NB4 (cell line): Measurements from ENCODE around the gene ADAM17.
"Not testable (repeated sequence)": the region's sequence is repeated elsewhere in the genome, so short reads cannot be mapped to it uniquely, and the experiment has no call there.

Experiments used
- DNase-seq: peaks from one replicate; pipeline ENCODE4 v3.0.0; 2010; ENCODE audit warnings: low read depth
- H3K4me3 ChIP-seq: one replicate; pipeline ENCODE4 v1.5.1; 2011; ENCODE audit warnings: mild to moderate bottlenecking, low read depth, low read length, moderate library complexity
- MYC ChIP-seq: IDR thresholded peaks from 2 replicates; pipeline ENCODE4 v1.6.1; 2011; ENCODE audit warnings: low read depth, low read length
- POLR2A ChIP-seq: IDR thresholded peaks from 2 replicates; pipeline ENCODE4 v1.6.1; 2011; ENCODE audit warnings: mild to moderate bottlenecking; ENCODE audit not compliant: insufficient read length; ENCODE audit errors: extremely low read depth
- TF ChIP-seq, protein P1 (sequence below): IDR thresholded peaks from 2 replicates; pipeline ENCODE4 v1.6.1; 2011; ENCODE audit warnings: low read depth, low read length
- TF ChIP-seq, protein P2 (sequence below): IDR thresholded peaks from one replicate; pipeline ENCODE4 v1.5.1; 2012; ENCODE audit warnings: low read depth, low read length

ADAM17 gene

DNA sequence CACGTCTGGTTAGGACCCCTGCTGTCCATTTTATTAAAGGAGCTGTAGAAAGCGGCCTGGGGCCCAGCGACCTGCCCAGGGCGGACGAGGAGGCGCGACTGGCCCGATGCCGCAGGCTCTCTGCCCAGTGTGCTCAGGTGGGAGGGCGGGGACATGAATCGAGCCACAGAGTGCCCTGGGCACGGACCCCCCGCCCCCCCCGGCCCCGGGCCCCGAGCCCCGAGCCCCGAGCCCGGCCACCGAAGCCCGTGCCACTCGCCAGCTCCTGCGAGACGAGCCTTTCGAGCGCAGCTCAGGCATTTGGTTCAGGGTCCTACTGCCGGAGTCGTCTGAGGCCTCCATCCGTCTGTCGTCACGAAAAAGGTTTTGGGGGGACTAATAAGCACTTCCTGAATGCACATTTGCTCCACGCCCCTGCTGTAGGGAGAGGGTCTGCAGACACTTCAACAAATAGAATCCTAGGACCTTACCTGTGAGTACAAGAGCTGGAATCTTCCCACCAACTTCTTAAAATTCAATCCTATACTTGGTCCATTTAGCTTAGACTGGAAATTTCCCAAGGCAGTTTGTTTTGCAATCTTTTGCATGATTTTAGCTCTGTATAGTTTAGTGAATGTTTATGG, 602 bp upstream of the ADAM17 start:
- TF ChIP-seq, protein P1, sequence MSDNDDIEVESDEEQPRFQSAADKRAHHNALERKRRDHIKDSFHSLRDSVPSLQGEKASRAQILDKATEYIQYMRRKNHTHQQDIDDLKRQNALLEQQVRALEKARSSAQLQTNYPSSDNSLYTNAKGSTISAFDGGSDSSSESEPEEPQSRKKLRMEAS, result no peak
- TF ChIP-seq POLR2A (no peak), MYC (no peak)
- TF ChIP-seq, protein P2, sequence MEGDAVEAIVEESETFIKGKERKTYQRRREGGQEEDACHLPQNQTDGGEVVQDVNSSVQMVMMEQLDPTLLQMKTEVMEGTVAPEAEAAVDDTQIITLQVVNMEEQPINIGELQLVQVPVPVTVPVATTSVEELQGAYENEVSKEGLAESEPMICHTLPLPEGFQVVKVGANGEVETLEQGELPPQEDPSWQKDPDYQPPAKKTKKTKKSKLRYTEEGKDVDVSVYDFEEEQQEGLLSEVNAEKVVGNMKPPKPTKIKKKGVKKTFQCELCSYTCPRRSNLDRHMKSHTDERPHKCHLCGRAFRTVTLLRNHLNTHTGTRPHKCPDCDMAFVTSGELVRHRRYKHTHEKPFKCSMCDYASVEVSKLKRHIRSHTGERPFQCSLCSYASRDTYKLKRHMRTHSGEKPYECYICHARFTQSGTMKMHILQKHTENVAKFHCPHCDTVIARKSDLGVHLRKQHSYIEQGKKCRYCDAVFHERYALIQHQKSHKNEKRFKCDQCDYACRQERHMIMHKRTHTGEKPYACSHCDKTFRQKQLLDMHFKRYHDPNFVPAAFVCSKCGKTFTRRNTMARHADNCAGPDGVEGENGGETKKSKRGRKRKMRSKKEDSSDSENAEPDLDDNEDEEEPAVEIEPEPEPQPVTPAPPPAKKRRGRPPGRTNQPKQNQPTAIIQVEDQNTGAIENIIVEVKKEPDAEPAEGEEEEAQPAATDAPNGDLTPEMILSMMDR, result no peak
- peak overlapping the region; percentile 87 for H3K4me3 ChIP-seq
- peak; percentile 79 for DNase-seq

DNA sequence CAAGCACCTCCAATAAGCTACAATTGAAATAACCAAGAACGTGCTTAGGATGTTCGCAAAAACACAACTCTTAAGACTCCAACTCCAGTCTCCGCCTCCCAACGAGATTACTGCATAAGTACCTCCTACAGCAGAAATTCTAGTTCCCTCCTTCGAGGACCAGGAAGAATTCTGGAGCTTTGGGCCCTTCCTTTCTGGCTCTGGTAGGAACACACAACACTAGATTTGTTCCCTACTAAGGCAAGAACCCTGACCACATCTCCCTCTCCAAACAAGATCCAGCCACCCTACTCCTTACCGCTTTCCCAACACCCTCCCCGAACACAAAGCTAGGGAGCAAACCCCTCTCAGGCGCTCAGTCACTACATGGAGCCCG, 721 bp downstream of the ADAM17 start:
- TF ChIP-seq POLR2A (no peak), MYC (no peak)
- TF ChIP-seq, protein P1, result no peak
- TF ChIP-seq, protein P2, result no peak
- H3K4me3 ChIP-seq, result peak overlapping the region; percentile 96
- peak; percentile 82 for DNase-seq

DNA sequence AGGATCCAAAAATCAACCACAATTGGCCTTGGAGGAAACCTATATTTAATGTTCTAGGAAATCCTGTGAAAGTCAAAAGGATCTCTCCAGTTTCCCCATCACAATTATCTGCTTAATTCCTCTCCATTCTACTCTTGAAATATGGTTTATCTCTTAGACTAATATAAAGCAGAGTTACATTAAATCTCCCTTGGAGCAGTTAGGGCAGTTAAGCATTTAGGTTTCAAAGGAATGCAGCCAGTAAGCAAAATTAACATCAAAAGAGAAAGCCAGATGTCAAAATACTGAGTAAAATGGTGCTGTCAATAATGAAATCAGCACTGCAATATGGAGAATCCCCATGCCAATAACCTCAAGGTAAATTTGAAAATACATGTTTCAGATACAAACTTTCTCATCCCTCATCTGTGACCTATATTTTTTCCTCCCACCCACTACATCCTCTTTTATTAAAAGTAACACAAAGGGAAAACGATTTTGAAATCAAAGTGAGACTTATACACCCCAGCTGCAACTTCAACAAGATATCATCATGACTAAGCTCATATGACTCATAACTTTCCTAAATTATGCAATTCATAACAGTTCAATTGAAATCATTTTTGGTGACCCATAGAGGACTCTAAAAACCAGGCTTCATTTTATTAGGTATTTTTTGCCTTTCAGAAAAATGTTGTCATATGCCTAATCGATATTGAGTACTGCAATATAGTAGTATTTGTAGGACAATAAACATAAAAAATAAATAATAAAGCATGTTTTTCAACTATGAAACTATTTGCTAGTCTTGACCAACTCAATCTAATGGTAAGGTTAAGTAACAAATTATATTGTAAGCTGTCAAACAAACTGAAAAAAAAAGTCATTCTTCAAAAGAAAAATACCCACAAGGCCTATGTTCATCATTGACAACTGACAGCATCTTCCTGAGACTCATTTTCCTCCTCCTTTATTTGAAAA, 3.1 kb downstream of the ADAM17 start:
- H3K4me3 ChIP-seq, result peak overlapping the region; percentile 25
- TF ChIP-seq MYC (no peak), POLR2A (no peak)
- TF ChIP-seq, protein P1, result no peak
- TF ChIP-seq, protein P2, result no peak
- peak; percentile 88 for DNase-seq

GRCh38 chr2:9550859-9551391, 4.7 kb downstream of the ADAM17 start:
- not testable (repeated sequence) for DNase-seq, H3K4me3 ChIP-seq

DNA sequence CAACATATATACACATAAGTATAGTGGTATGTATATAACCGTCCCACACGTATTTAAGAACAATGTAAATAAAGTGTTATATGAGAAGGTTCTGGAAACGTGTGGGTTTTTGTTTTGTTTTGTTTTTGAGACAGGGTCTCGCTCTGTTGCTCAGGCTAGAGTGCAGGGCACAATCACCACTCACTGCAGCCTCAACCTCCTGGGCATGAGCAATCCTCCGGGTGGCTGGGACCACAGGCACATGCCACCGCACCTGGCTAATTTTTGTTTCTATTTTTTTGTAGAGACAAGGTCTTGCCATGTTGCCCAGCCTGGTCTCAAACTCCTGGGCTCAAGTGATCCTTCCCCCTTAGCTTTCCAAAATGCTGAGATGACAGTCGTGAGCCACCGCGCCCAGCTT, 6.2 kb downstream of the ADAM17 start:
- no peak overlapping the region for H3K4me3 ChIP-seq
- no peak for DNase-seq
- no peak for TF ChIP-seq MYC
- TF ChIP-seq POLR2A, result no peak
- TF ChIP-seq, protein P1, result no peak
- TF ChIP-seq, protein P2, result no peak

GRCh38 chr2:9548506-9548905, 7.1 kb downstream of the ADAM17 start:
- no peak for DNase-seq
- TF ChIP-seq MYC, result no peak
- TF ChIP-seq POLR2A, result no peak
- TF ChIP-seq, protein P1, result no peak
- TF ChIP-seq, protein P2, result no peak
- H3K4me3 ChIP-seq, result no peak overlapping the region
